ENCODE results near the gene ATP11A. TPM values are rescaled to one million over a fixed set of nuclear protein-coding genes. Genes with fewer than 3 reads are reported as not detected.

The ATP11A gene
- total RNA-seq, 2 donors from 2014 or later, result 122 to 140 TPM

- H3K27ac Mint-ChIP-seq, result no peak overlapping the region
- no peak overlapping the region for H3K4me3 ChIP-seq (ENCODE audit: low read length)
- H3K9me3 Mint-ChIP-seq, result peaks cover 19% of the 10 kb centered on the region
- no peak for DNase-seq
- no peak for TF ChIP-seq CTCF (conservative IDR thresholded peaks at IDR 0.05)
- no peaks in the 10 kb centered on the region for H3K27me3 Mint-ChIP-seq (ENCODE audit: insufficient read depth)
- H3K27me3 ChIP-seq (ENCODE audit: control insufficient read depth, insufficient read depth, low read length, poor library complexity, severe bottlenecking), result no peaks in the 10 kb centered on the region
- H3K9ac ChIP-seq (ENCODE audit: extremely low read depth, low read length, poor library complexity, severe bottlenecking), result no peak overlapping the region
- peaks cover 57% of the 10 kb centered on the region for H3K36me3 Mint-ChIP-seq (ENCODE audit: low read depth)
- WGBS, 2 experiments (ENCODE audit: insufficient coverage in 1 of 2, insufficient read length in 1 of 2), result 96 to 100% methylated on average over 3 to 5 of the region's 5 CpGs
- peaks cover 19% of the 10 kb centered on the region for H3K36me3 ChIP-seq (ENCODE audit: control insufficient read depth, insufficient read depth, low read length)
- peaks cover 2% of the 10 kb centered on the region for H3K4me1 ChIP-seq (ENCODE audit: control insufficient read depth, insufficient read depth, low read length)
- H3K27ac ChIP-seq (ENCODE audit: low read depth, low read length), result no peak overlapping the region
- peaks cover 29% of the 10 kb centered on the region for H3K4me1 Mint-ChIP-seq
- peaks cover 22% of the 10 kb centered on the region for H3K9me3 ChIP-seq (ENCODE audit: control insufficient read depth, low read length)
- no peak overlapping the region for H3K4me3 Mint-ChIP-seq
Observed at GRCh38 chr13:112908342-112908741, 218.5 kb downstream of the ATP11A start.

- Histone ChIP-seq H3K9ac (ENCODE audit: extremely low read depth, low read length, poor library complexity, severe bottlenecking) (no peak overlapping the region), H3K9me3 (ENCODE audit: control insufficient read depth, low read length) (peaks cover 7% of the 10 kb centered on the region), H3K36me3 (ENCODE audit: control insufficient read depth, insufficient read depth, low read length) (peaks cover 6% of the 10 kb centered on the region), H3K27ac (ENCODE audit: low read depth, low read length) (no peak overlapping the region), H3K4me1 (ENCODE audit: control insufficient read depth, insufficient read depth, low read length) (peaks cover 2% of the 10 kb centered on the region), H3K27me3 (ENCODE audit: control insufficient read depth, insufficient read depth, low read length, poor library complexity, severe bottlenecking) (no peaks in the 10 kb centered on the region), H3K4me3 (ENCODE audit: low read length) (no peak overlapping the region)
- Mint-ChIP-seq H3K9me3 (peaks cover 11% of the 10 kb centered on the region), H3K4me1 (peaks cover 29% of the 10 kb centered on the region), H3K4me3 (no peak overlapping the region), H3K36me3 (ENCODE audit: low read depth) (peaks cover 44% of the 10 kb centered on the region), H3K27ac (no peak overlapping the region), H3K27me3 (ENCODE audit: insufficient read depth) (no peaks in the 10 kb centered on the region)
- peak; percentile 23 for TF ChIP-seq CTCF (conservative IDR thresholded peaks at IDR 0.05)
- WGBS, 2 experiments (ENCODE audit: insufficient coverage in 1 of 2, insufficient read length in 1 of 2), result 92 to 93% methylated on average over 2 to 4 of the region's 4 CpGs
- no peak for DNase-seq
Observed at GRCh38 chr13:112910016-112910415, 220.2 kb downstream of the ATP11A start.

GRCh38 chr13:112910616-112911280 lies 220.9 kb downstream of the ATP11A start:
- H3K4me1 Mint-ChIP-seq, result peaks cover 29% of the 10 kb centered on the region
- peak; percentile 43 for DNase-seq
- Histone ChIP-seq H3K36me3 (ENCODE audit: control insufficient read depth, insufficient read depth, low read length) (no peaks in the 10 kb centered on the region), H3K9ac (ENCODE audit: extremely low read depth, low read length, poor library complexity, severe bottlenecking) (no peak overlapping the region), H3K4me1 (ENCODE audit: control insufficient read depth, insufficient read depth, low read length) (peaks cover 2% of the 10 kb centered on the region), H3K9me3 (ENCODE audit: control insufficient read depth, low read length) (no peaks in the 10 kb centered on the region), H3K27ac (ENCODE audit: low read depth, low read length) (no peak overlapping the region), H3K27me3 (ENCODE audit: control insufficient read depth, insufficient read depth, low read length, poor library complexity, severe bottlenecking) (no peaks in the 10 kb centered on the region), H3K4me3 (ENCODE audit: low read length) (no peak overlapping the region)
- H3K9me3 Mint-ChIP-seq, result peaks cover 4% of the 10 kb centered on the region
- TF ChIP-seq CTCF (conservative IDR thresholded peaks at IDR 0.05), result no peak
- H3K4me3 Mint-ChIP-seq, result no peak overlapping the region
- H3K36me3 Mint-ChIP-seq (ENCODE audit: low read depth), result peaks cover 37% of the 10 kb centered on the region
- no peak overlapping the region for H3K27ac Mint-ChIP-seq
- H3K27me3 Mint-ChIP-seq (ENCODE audit: insufficient read depth), result no peaks in the 10 kb centered on the region
- 84 to 86% methylated on average over 16 to 27 of the region's 27 CpGs for whole genome bisulfite sequencing, 2 experiments (ENCODE audit: insufficient coverage in 1 of 2, insufficient read length in 1 of 2)

Data from endodermal cell (in vitro differentiated cells).